Calu3 (cell line): Measurements from ENCODE around the gene NECAB3. TPM values are rescaled to one million over a fixed set of nuclear protein-coding genes. Genes with fewer than 3 reads are reported as not detected.

Source experiments
- BruUV-seq: library from RNA; stranded (reverse); fragments of 400-500 nt; replicated peaks from 2 replicates; lab custom pipeline; 2021; lab: Mats Ljungman, UMichigan
- CTCF ChIA-PET: fragments of 300-600 bp; sonication (Branson Sonifier 250); formaldehyde crosslinking; loops from one replicate; lab custom pipeline; 2022; ENCODE audit warnings: antibody characterized with exemption; lab: Charles Lee
- DNase-seq: peaks from one replicate; pipeline ENCODE4 v3.0.0; 2022
- H3K27ac Mint-ChIP-seq: one replicate; pipeline ENCODE4 v1.8.0; 2022; ENCODE audit warnings: mixed read lengths; ENCODE audit not compliant: unreplicated experiment
- H3K27me3 Mint-ChIP-seq: one replicate; pipeline ENCODE4 v1.8.0; 2022; ENCODE audit warnings: mixed read lengths; ENCODE audit not compliant: unreplicated experiment
- H3K36me3 Mint-ChIP-seq: one replicate; pipeline ENCODE4 v1.8.0; 2022; ENCODE audit warnings: mild to moderate bottlenecking, moderate library complexity, mixed read lengths; ENCODE audit not compliant: insufficient read depth, unreplicated experiment
- H3K4me1 Mint-ChIP-seq: one replicate; pipeline ENCODE4 v1.8.0; 2022; ENCODE audit warnings: mild to moderate bottlenecking, low read depth, mixed read lengths; ENCODE audit not compliant: unreplicated experiment
- H3K4me3 Mint-ChIP-seq: one replicate; pipeline ENCODE4 v1.8.0; 2022; ENCODE audit warnings: mild to moderate bottlenecking, low read depth, moderate library complexity, mixed read lengths; ENCODE audit not compliant: unreplicated experiment
- H3K9me3 Mint-ChIP-seq: one replicate; pipeline ENCODE4 v1.8.0; 2022; ENCODE audit warnings: low read depth, mixed read lengths; ENCODE audit not compliant: unreplicated experiment
- CTCF ChIP-seq: fragments of 200-600 bp; IDR thresholded peaks from one replicate; pipeline ENCODE4 v1.8.0; 2022; ENCODE audit warnings: antibody characterized with exemption; ENCODE audit not compliant: unreplicated experiment
- intact Hi-C: fragments of 100-400 bp; cut with micrococcal nuclease; formaldehyde crosslinking; loops from one replicate; pipeline ENCODE4 v1.10.0; 2022; ENCODE audit not compliant: unreplicated experiment
- total RNA-seq: library from RNA; stranded (reverse); gene quantifications from 2 replicates; pipeline ENCODE4 v1.2.3, GENCODE V29; 2022

Gene NECAB3
- total RNA-seq, 1 experiment from 2014 or later: 80.8 TPM

- H3K4me3 Mint-ChIP-seq: no peak overlapping the region
These were observed 64.7 kb downstream of the NECAB3 start for GRCh38 chr20:33609504-33609903.

More at GRCh38 chr20:33609504-33609903, 64.7 kb downstream of the NECAB3 start:
- H3K27me3 Mint-ChIP-seq: no peaks in the 10 kb centered on the region
- no peak for DNase-seq
- CTCF ChIA-PET: interaction anchor here (0.7 kb wide), 1 partner anchor 13 kb away, joined by 4 read pairs; no protein-coding TSS in a partner anchor
- H3K36me3 Mint-ChIP-seq: peaks cover 5% of the 10 kb centered on the region
- no TSS peak for BruUV-seq
- no peaks in the 10 kb centered on the region for H3K9me3 Mint-ChIP-seq
- intact Hi-C loops: no loop called here
- no peak for TF ChIP-seq CTCF
- no peaks in the 10 kb centered on the region for H3K4me1 Mint-ChIP-seq
- H3K27ac Mint-ChIP-seq: no peak overlapping the region

Other genes starting within 250 kb of the NECAB3 start
- 5.1 and 7.6 TPM in 2 replicates for gene SNTA1, start 230.7 kb downstream of the NECAB3 start, total RNA-seq
- gene CBFA2T2, start 184.3 kb downstream of the NECAB3 start, total RNA-seq: 17.8 and 20.5 TPM in 2 replicates
- gene C20orf144, start 12.1 kb downstream of the NECAB3 start, total RNA-seq: 0.45 and 0.76 TPM in 2 replicates
- gene ACTL10, start 7.5 kb downstream of the NECAB3 start, total RNA-seq: 5.4 and 7.3 TPM in 2 replicates
- gene E2F1, start 12.0 kb upstream of the NECAB3 start, total RNA-seq: 56.9 and 62.3 TPM in 2 replicates
- 18.7 and 20.3 TPM in 2 replicates for gene PXMP4, start 45.9 kb upstream of the NECAB3 start, total RNA-seq
- gene ZNF341, start 57.6 kb upstream of the NECAB3 start, total RNA-seq: 10.2 and 12.9 TPM in 2 replicates
- 234 and 245 TPM in 2 replicates for gene CHMP4B, start 136.9 kb upstream of the NECAB3 start, total RNA-seq